NCI-H2171 treated with DMSO at 0.1 percent for 48 hours (cell line): Measurements from ENCODE around the gene B3GNT7.
"Not testable (repeated sequence)": the region's sequence is repeated elsewhere in the genome, so short reads cannot be mapped to it uniquely, and the experiment has no call there.

Experiments used
- DNase-seq: peaks from one replicate; lab custom pipeline; 2025; lab: John Stamatoyannopoulos, UW

The B3GNT7 gene

DNA sequence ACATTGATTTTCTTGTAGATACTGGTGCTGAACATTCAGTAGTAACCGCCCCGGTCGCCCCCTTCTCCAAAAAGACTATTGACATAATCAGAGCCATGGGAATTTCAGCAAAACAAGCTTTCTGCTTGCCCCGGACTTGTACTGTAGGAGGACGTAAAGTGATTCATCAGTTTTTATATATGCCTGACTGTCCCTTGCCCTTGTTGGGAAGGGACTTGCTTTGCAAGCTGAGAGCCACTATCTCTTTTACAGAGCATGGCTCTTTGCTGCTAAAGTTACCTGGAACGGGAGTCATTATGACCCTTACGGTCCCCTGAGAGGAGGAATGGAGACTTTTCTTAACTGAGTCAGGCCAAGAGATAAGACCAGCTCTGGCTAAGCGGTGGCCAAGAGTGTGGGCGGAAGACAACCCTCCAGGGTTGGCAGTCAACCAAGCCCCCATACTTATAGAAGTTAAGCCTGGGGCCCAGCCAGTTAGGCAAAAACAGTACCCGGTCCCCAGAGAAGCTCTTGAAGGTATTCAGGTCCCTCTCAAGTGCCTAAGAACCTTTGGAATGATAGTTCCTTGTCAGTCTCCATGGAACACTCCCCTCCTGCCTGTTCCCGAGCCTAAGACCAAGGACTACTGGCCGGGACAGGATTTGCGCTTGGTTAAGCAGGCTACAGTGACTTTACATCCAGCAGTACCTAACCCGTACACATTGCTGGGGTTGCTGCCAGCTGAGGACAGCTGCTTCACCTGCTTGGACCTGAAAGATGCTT lies 8.1 kb downstream of the B3GNT7 start:
- DNase-seq, result not testable (repeated sequence)

DNA sequence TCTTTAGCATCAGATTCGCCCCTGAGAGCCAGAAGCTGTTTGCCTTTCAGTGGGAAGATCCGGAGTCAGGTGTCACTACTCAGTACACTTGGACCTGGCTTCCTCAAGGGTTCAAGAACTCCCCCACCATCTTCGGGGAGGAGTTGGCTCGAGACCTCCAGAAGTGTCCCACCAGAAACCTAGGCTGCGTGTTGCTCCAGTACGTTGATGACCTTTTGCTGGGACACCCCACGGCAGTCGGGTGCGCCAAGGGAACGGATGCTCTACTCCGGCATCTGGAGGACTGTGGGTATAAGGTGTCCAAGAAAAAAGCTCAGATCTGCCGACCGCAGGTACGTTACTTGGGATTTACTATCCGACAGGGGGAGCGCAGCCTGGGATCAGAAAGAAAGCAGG lies 8.7 kb downstream of the B3GNT7 start:
- DNase-seq, result not testable (repeated sequence)

- DNase-seq, result not testable (repeated sequence)
These were observed 10.3 kb downstream of the B3GNT7 start for GRCh38 chr2:231405601-231406367.

- not testable (repeated sequence) for DNase-seq
These were observed 12.2 kb downstream of the B3GNT7 start for GRCh38 chr2:231407686-231408085.

GRCh38 chr2:231408304-231408703 lies 12.8 kb downstream of the B3GNT7 start:
- DNase-seq, result not testable (repeated sequence)

- DNase-seq, result no peak
These were observed 14.3 kb downstream of the B3GNT7 start for GRCh38 chr2:231409776-231410175.

DNA sequence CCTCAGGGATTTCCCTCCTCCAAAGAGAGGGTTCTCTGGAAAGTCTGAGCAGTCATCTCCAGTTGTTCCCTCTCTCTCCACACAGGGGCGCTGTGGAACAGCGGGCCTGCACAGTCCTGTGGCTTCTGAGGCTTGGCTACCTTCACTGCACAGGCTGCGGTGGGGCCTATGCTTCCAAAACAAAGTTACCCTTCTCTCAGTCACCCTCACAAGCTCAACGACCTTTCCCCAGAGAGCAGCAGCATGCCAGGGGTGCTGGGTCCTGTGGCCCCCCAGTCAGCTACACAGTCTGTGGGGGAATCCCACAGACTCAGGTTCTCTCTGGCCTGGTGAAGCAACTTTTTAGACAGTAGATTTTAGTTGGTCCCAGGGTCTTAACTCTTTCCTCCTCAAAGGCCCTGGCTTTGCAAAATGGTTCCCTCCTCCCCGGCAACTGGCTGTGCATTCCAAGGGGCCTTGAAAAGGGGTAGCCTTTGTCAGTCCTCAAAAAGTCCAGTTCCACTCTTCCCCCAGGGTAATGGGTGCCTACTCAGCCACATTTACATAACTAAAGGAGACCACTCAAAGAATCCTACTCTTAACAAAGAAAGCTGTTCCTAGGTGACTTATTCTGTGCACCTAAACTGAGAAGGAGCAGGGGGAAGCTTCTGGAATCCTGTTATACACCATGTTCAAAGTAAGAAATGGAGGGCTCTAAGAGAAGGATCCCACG lies 14.9 kb downstream of the B3GNT7 start:
- no peak for DNase-seq

DNA sequence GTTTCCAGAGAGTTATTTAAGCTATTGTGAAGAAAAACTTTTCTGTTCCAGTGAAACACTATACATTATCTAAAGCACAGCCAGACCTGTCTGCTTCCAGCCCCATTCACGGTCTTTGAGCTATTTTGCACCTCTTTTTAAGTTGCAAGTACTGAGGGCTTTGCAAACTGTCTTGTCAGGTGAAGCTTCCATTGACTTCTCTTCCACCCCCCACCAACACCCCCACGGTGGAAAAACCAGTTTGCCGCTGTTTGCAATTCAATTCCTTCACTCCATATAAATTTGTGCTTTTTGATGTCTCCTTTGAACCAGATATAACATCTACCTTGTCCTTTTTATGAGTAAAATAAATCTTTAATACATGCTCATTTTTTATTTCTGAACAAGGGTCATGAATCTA lies 15.7 kb downstream of the B3GNT7 start:
- no peak for DNase-seq

- peak; percentile 57 for DNase-seq
These were observed 16.5 kb downstream of the B3GNT7 start for GRCh38 chr2:231411831-231412617.

- DNase-seq, result no peak
These were observed 17.1 kb downstream of the B3GNT7 start for GRCh38 chr2:231412618-231412963.

- DNase-seq, result no peak
These were observed 17.9 kb downstream of the B3GNT7 start for GRCh38 chr2:231413456-231413855.

DNA sequence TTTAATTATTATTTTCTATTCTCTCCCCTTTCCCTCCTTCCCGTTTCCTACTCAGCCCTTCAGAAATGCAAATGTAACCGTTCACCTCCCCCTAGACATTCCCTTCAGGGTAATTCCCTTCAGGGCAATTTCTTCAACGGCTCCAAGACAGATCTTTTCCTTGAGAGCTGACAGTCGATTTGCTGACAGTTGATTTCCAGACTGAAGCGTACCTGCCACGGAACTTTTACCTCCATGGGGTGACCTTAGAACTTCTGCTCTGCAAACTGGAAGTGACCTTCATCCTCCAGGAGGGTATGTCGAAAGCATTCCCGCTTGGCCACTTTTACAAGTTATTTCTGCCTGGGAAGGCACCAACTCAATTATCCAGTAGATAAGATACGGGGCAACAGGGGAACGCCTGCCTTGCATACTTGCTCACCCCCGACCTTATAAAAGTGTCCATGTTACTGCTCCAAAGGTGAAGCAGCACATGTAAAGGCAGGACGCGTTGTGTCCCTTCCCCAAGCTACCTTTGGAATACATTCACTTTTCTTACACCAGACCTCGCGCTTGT lies 18.5 kb downstream of the B3GNT7 start:
- DNase-seq, result no peak

GRCh38 chr2:231415029-231415428 lies 19.5 kb downstream of the B3GNT7 start:
- DNase-seq, result no peak

GRCh38 chr2:231418820-231419640 lies 23.5 kb downstream of the B3GNT7 start:
- DNase-seq, result no peak

- DNase-seq, result no peak
These were observed 25.6 kb downstream of the B3GNT7 start for GRCh38 chr2:231421051-231421580.

- DNase-seq, result no peak
These were observed 26.5 kb downstream of the B3GNT7 start for GRCh38 chr2:231422056-231422455.

DNA sequence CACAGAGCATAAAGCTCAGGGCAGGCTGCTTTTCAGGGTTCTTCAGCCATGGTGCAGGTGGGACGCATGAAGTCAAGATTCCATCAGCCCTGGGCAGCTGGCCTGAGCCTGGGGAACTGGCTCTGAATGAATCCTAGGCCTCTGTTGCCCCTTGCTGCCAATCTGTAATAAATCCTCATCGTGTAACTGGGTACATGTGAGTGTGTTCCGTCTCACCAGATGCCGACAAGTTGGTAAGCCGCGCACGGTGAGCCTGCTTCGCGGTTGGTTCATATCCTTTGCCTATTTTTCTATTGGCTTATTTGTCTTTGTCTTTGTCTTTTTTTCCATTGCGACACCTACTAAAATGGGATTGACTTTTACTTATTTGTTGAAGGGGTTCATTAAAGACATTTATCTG lies 27.7 kb downstream of the B3GNT7 start:
- no peak for DNase-seq

GRCh38 chr2:231425291-231425810 lies 29.8 kb downstream of the B3GNT7 start:
- DNase-seq, result no peak

DNA sequence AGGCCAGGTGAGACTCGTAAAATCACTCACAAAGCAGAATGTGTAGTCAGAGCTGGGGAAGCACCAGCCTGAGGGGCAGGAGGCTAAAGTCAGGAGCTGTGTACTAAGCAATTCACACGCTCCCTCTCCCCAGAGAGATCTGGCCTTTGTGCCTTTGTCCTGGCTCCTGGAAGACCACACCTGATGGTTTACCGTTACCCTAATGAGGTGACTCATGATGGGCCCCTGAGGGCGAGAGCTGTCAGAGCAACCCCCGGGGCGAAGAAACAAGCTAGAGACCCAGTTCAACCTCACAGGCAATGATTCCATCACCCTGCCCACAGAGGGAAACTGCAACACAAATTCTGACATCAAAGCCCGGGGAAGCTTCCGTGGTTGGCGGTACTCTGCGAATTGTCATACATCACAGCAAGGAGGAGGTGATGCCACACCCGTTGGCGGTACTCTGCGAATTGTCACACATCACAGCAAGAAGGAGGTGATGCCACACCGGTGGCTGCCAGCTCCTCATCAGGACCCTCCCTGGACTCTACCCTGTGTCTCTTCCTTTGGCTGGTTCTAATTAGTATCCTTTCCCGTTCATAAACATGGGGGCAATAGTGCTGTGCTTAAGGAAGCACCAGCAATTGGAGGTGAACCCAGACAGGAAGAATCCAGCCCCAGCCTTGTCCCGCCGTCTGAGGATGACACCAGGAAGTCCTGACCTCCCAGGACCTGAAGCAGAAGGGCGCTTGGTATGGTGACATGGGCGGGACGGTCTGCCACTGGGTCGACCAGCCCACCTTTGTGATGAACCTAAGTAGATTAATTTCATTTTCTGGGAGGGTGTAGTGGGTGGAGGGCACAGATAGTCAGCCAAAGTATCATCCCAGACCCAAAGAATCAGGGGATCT lies 30.5 kb downstream of the B3GNT7 start:
- DNase-seq, result no peak
